ENCODE data around the gene UPK3BL1.
"Not testable (repeated sequence)": the region's sequence is repeated elsewhere in the genome, so short reads cannot be mapped to it uniquely, and the experiment has no call there.

Gene UPK3BL1

GRCh38 chr7:102627271-102627904 is 15.2 kb downstream of the UPK3BL1 start:
- not testable (repeated sequence) for DNase-seq (ENCODE audit: low read depth in 2 of 2)

- DNase-seq (ENCODE audit: low read depth in 2 of 2) = not testable (repeated sequence)
Observed at GRCh38 chr7:102618122-102618521, 24.5 kb downstream of the UPK3BL1 start.

DNA sequence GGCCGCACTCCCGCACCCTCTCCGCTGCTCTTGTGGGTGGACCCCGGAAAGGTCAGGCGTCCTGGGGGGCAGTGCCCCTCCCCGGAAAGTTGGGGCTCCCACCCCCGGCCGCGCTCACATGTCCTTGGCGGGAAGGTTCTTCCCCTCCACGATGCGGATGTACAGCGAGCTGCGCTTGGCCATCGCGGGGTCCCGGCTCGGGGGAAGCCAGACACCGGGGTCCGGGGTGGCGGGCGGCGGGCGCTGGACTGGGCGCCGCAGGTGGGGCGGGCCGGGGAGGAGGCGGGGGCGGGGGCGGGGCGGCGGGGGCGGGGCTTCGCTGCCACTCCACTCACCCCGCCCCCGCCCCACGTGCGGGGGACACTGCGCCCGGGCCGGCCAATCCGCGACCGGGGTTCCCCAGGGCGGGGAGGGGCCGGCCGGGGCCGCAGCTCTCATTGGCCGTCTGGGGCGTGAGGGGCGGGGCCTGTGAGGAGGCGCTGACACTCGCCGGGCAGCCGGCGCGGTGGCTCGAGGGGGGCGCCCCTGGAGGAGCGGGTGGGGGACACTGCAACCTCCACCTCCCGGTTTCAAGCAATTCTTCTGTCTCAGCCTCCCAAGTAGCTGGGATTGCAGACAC is 26.0 kb downstream of the UPK3BL1 start, which contains the start of gene RASA4:
Gene RASA4, minus strand, starts transcription at position 250 of the 619 bp plus-strand sequence. Its CDS starts 67 bp downstream, at position 183.
- peak in 1 of 2 experiments; percentile 21 for DNase-seq (ENCODE audit: low read depth in 2 of 2)

GRCh38 chr7:102615930-102616329 is 26.7 kb downstream of the UPK3BL1 start:
- DNase-seq (ENCODE audit: low read depth in 2 of 2) = not testable (repeated sequence)

DNA sequence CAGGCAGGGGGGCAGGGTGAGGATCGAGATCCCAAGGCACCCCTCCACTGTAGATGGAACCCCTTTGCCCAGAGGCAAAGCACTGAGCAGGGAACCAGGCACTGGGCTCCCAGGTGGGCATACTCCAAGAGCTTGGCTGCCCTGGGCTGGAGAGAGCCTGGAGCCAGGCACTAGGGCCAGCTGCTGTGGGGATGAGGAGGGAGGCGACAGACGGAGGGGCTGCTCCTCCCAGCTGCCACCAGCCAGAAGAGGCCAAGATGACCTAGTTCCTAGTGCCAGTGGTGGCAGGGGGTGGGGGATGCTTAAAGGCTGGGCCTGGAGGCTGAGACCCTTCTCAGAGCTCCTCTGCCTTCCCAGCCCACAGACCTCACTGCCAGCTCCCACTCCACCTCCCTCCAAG is 27.7 kb downstream of the UPK3BL1 start:
- DNase-seq (ENCODE audit: low read depth in 2 of 2) = not testable (repeated sequence)

DNA sequence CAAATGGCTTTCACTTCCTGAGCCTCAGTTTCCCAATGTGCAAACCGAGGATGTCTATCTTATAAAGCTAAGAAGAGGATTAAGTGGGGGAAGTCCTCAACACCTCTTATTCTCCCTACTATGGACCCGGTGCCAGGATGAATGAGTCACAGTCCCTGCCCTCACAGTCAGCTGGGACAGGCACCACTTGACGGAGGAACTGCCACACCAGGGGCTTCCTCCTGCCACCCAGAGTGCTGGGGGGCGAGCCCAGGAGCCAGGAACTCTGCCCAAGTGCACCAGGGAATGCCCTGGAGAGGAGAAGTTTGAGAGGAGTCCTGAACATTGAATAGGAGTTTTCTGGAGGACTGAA is 28.3 kb downstream of the UPK3BL1 start:
- DNase-seq (ENCODE audit: low read depth in 2 of 2) = not testable (repeated sequence)

DNA sequence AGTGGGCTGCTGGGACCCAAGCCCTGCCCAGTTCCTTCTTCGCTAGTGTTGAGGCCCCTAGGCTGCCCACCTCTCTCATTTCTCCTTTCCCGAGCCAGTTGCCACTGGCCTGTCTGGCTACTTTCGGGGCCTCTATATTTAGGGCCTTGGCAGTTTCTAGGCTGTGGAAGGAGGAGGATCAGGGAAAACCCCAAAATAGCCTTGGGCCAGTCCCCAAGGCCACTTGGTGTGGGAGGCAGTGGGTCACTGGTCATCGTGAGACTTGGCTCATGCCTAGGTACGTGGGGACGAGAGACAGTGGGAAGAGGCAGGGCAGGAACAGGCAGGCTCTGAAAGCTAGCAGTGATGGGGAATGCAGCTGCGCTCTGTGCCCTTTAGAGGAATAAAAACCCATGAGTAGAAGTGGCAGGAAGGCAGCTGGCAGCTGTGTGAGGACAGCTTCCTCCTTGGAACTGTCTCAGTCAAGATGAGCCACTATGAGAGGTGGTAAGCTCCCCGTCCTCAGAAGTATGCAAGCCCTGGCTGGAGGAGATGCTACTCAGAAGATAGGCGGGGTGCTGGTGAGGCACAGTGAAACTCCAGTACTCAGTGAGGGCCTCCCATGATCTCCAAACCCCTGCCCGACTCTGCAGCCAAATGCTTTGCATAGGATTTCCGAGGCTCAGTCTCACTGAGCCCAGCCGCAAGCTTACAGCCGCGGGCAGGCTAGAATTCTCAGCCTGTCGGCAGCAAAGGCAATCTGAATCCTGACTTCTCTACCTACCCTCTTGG is 28.8 kb downstream of the UPK3BL1 start:
- DNase-seq (ENCODE audit: low read depth in 2 of 2) = not testable (repeated sequence)

- not testable (repeated sequence) for DNase-seq (ENCODE audit: low read depth in 2 of 2)
Observed at GRCh38 chr7:102611675-102612325, 30.8 kb downstream of the UPK3BL1 start.

DNA sequence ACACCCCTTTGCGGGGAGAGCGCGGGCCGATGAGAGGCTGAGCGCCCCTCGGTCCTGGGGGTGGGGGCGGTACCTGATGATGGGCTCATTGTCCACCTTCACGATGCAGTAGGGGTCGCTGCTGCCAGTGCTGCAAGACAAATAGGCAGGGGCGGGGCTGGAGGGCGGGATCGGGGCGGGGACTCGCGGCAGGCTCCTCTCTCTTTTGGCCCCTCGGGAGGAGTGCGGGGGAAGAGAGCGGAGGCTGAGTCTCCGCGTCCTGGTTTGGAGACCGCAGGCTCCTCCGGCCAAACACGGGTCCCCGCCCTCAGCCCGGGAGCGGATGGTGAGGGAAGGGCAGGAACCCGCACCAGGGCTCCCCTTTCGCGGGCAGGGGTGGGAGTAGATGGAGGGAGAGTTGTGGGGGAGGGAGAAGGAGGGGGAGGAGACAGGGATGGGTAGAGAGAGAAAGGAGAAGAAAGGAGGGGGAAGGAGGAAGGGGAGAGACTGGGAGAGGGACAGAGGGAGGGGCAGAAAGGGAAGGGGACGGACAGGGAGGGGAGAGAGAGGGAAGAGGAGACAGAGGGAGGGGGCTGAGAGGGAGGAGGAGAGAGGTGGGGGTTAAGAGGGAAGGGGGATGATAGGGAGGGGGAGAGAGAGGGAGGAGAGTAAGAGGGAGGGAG is 31.4 kb downstream of the UPK3BL1 start:
- DNase-seq (ENCODE audit: low read depth in 2 of 2) = not testable (repeated sequence)

DNA sequence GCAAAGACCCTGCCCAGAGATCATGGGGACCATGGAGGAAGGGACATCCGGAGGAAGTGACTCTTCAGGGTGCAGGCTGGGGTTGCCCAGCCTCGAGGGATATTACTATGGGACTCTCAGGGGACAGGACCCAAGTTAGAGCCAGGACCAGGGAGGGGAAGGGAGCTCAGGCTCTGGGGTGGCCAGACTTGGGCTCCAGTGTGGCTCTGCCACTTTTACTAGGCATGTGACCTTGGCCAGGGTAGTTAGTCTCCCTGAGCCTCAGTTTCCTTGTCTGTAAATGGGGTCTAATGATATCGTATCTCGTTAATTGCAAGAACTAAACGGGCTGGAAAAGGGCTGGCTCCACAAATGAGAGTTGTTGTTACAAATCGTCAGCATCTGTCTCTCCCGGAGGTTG is 32.1 kb downstream of the UPK3BL1 start:
- DNase-seq (ENCODE audit: low read depth in 2 of 2) = not testable (repeated sequence)

DNA sequence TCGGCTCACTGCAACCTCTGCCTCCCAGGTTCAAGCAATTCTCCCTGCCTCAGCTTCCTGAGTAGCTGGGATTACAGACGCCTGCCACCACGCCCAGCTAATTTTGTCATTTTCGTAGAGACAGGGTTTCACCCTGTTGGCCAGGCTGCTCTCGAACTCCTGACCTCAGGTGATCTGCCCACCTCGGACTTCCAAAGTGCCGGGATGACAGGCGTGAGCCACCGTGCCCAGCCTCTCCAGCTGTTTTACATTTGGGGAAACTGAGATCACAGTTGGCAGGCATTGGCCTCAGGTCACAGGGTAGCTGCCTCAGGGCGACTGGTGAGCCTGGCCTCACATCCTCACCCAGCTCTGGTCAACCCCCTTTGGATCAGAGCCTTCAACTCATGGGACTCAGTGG is 32.9 kb downstream of the UPK3BL1 start:
- not testable (repeated sequence) for DNase-seq (ENCODE audit: low read depth in 2 of 2)

DNA sequence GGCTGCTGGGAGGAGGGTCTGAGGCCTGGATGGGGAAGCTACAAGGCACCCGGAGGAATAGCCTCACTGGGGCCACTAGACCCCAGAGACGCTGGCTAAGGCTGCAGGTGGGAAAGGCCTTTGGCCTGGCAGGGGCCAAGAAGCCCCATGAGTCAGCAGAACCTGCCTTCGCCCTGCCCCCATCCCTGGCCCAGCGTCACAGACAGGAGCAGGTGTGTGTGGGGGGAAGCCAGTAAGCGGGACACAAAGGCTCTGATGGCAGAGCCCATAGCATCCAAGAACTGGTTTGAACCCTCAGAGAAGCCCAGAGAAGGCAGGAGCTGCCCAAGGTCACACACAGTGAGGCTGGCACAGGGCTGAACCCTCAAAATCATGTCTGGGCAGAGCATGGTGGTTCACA is 35.7 kb downstream of the UPK3BL1 start:
- DNase-seq (ENCODE audit: low read depth in 2 of 2) = not testable (repeated sequence)

GRCh38 chr7:102604431-102605145 is 38.0 kb downstream of the UPK3BL1 start:
- DNase-seq (ENCODE audit: low read depth in 2 of 2) = not testable (repeated sequence)

- DNase-seq (ENCODE audit: low read depth in 2 of 2) = not testable (repeated sequence)
Observed at GRCh38 chr7:102602317-102602716, 40.3 kb downstream of the UPK3BL1 start.

DNA sequence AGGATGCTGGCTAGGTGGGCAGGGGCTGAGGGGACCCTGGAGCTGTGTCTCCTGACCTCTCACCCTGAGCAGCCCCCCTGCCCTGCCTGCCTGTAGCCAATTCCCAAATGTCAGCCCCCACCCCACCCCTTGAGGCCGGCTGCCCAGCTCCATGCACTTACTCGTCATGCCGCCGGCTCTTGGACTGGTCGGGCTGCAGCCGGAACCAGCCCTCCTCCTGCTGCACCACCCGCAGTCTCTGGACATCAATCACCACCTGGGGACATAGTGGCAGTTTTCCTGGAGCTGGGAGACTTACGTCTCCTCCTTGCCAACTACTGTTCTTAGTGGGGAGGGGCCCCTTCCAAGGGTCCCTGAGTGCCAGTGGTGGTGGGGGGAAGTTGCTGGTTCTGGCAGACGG is 42.9 kb downstream of the UPK3BL1 start:
- not testable (repeated sequence) for DNase-seq (ENCODE audit: low read depth in 2 of 2)

DNA sequence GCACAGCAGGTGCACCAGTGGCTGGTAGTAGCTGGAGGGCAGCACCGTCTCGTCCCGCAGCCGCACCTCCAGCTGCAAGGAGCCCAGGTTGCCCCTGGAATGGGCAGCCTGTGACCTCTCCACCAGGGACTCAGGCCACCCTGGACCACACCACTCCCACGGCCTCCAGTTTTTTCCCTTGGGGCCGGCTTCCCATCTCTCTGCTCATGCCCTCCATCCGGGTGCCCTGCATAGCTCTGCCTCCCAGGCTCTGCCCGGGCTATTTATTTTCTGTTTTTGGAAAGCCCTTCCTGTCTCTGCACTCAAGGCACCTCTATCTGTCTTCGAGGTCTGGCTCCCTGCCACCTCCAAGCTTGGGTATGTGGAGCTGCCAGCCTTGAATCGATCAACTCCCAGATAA is 46.6 kb downstream of the UPK3BL1 start:
- DNase-seq (ENCODE audit: low read depth in 2 of 2) = not testable (repeated sequence)

GRCh38 chr7:102593637-102594334 is 48.8 kb downstream of the UPK3BL1 start:
- not testable (repeated sequence) for DNase-seq (ENCODE audit: low read depth in 2 of 2)

DNA sequence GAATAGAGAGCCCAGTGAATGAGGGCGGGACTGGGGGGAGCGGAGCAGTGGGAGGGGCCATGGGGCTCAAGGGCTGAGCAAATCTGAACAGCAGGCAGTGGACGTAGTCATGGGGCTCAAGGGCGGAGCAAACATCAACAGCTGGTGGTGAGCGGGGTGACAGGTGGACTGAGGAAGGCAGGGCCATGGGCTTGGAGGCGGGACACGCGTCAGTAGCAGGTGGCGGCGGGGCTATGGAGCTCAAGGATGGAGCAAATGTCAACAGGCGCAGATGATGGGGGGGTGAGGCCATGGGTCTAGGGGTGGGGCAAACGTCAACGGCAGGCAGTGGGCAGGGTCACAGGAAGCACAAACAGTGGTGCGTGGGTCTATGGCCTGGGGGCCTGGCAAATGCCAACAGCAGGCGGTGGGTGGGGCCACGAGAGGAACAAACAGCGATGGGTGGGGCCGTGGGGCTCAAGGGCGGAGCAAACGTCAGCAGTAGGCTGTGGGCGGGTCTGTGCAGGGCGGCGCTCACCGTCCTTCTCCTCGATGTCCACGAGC is 50.0 kb downstream of the UPK3BL1 start:
- not testable (repeated sequence) for DNase-seq (ENCODE audit: low read depth in 2 of 2)

- not testable (repeated sequence) for DNase-seq (ENCODE audit: low read depth in 2 of 2)
Observed at GRCh38 chr7:102589857-102590256, 52.7 kb downstream of the UPK3BL1 start.
